HG03139 (cell line): ENCODE measurements around the gene OXSR1.
"Not testable (repeated sequence)": the region's sequence is repeated elsewhere in the genome, so short reads cannot be mapped to it uniquely, and the experiment has no call there.

ENCODE experiments used
- ATAC-seq: cut with Tn5 transposase; IDR thresholded peaks from one replicate; pipeline ENCODE4 v1.9.1; 2021; ENCODE audit not compliant: unreplicated experiment

The OXSR1 gene

GRCh38 chr3:38127611-38128302 lies 37.6 kb upstream of the OXSR1 start:
- ATAC-seq = no peak

- ATAC-seq = no peak
Measured at GRCh38 chr3:38128303-38128655, 37.1 kb upstream of the OXSR1 start.

- no peak for ATAC-seq
Measured at GRCh38 chr3:38129058-38129457, 36.3 kb upstream of the OXSR1 start.

DNA sequence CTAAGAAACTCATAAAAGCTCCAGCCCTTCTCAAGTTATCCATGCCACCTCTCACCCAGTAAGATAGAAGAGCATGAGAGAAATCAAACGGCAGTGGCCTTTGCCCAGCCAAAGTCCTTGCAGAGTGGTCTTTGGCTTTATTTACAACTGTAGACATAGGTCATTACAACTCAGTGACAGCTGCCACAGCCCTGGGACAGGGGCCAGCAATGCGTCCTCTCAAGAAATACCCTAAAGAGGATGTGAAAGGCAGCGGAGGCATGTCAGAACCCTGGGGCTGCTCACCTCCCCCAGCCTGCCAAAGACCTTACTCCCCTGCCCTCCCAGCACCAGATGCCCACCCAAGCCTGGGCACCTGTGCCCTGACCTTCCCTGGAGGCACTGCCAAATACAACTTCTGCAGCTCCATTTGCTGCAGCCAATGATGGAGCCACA lies 34.7 kb upstream of the OXSR1 start:
- ATAC-seq = no peak

DNA sequence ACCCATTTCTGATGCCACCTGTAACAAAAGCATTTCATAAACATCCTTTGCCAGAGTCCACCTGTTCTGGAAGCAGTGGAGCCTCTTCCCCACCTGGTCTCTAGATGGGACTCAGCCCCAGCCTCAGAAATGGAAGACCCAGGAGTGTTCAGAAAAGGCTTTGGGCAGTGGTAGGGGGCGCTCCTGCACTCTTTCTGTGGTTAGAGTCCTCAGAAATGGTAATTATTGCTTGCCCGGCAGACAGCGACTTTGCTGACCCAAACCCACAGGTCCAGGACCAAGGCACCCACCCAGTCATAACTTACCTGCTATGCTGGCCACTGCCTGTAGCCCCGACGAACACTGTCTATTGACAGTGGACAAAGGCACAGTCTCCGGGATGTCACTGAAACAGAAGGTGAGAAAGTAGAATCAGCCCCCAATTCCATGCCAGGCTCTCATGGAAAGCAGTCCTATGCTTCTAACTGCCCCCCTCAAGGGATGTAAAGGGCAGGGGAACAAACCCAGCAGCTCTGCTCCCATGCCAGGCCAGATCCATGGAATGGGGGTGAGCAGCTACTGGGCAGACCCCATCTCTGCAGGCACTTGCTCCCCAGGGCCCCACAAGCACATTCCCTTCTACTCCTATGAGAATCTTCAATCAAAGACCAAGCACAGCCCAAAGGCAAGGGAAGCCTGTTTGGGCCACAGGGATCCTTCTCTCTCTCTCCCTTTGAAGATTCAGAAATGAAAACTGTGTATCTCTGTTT lies 33.5 kb upstream of the OXSR1 start:
- no peak for ATAC-seq

- ATAC-seq = no peak
Measured at GRCh38 chr3:38133209-38133556, 32.2 kb upstream of the OXSR1 start.

- no peak for ATAC-seq
Measured at GRCh38 chr3:38133557-38134405, 31.6 kb upstream of the OXSR1 start.

DNA sequence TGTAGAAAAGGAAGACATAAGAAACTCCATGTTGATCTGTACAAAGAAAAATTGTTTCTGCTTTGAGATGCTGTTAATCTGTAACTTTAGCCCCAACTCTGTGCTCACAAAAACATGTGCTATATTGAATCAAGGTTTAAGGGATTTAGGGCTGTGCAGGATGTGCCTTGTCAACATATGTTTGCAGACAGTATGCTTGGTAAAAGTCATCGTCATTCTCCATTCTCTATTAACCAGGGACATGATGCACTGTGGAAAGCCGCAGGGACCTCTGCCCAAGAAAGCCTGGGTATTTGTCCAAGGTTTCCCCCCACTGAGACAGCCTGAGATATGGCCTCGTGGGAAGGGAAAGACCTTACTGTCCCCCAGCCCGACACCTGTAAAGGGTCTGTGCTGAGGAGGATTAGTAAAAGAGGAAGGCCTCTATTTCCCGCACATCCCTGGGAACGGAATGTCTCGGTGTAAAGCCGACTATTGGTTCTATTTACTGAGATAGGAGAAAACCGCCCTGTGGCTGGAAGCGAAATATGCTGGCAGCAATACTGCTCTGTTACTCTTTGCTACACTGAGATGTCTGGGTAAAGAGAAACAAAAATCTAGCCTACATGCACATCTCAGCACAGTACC lies 30.7 kb upstream of the OXSR1 start:
- ATAC-seq = not testable (repeated sequence)

GRCh38 chr3:38135621-38136277 lies 29.6 kb upstream of the OXSR1 start:
- not testable (repeated sequence) for ATAC-seq

GRCh38 chr3:38136393-38136776 lies 29.0 kb upstream of the OXSR1 start:
- ATAC-seq = no peak

DNA sequence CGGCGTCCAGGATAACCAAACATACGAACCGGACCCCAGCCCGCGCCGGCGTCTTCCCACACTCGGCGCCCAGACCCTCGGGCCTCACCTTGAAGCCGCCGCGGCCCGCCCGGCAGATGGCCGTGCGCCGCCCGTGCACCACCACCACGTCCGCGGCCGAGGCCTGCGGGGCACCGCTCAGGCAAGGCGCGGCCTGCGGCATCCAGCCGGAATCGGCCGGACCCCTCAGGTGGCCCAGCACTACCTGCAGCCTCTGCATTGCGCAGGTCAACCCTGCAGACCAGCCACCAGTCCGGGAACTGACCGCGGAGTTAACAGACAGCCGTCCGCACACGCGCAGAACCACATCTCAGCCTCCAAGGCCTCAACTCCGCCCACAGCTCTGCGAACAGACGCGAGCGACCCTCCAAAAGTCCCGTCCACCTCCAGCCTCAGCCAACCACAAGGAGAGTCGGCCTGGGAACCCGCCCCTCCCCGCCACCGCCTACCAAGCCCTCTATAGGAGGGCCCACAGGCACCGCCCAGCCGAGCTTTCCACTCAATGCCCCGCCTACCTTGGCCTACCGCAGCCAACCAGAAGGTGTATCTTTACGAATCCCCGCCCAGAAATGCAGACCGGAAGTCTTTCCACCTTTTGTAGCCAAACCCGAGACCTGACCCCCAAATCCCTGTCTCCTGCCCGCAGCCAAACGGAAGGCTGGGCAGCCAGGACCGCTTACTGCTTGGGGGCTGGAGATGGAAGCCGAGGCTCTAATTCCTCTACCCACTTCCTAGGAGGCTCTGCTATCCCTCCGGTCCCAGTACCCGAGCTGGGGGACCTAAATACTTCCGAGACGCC lies 28.3 kb upstream of the OXSR1 start, which contains the start of gene ACAA1:
Gene ACAA1, minus strand, starts transcription at position 351 of the 838 bp plus-strand sequence. Its CDS starts 92 bp downstream, at position 259.
- ATAC-seq = peak; percentile 84

- ATAC-seq = no peak
Measured at GRCh38 chr3:38137615-38138348, 27.6 kb upstream of the OXSR1 start.

- peak; percentile 38 for ATAC-seq
Measured at GRCh38 chr3:38138349-38139190, 26.8 kb upstream of the OXSR1 start, which contains the start of gene MYD88. Gene MYD88 (plus strand): TSS chr3:38138661. CDS start chr3:38138701, 40 bp downstream.

GRCh38 chr3:38139191-38139590 lies 26.1 kb upstream of the OXSR1 start:
- no peak for ATAC-seq

DNA sequence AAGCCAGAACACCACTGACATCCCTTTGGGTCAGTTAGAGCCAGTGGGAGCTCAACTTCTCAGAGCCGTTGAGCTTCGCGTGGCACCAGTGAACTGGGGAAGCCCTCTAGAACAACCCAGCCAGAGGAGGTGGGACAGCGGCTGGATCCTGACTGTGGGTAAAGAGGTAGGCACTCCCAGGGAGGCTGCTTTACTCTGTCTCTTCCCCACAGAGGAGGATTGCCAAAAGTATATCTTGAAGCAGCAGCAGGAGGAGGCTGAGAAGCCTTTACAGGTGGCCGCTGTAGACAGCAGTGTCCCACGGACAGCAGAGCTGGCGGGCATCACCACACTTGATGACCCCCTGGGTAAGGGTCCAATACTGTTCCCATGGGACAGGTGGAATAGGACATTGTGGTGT lies 25.7 kb upstream of the OXSR1 start:
- no peak for ATAC-seq

GRCh38 chr3:38140326-38141172 lies 24.8 kb upstream of the OXSR1 start:
- no peak for ATAC-seq
